Cortex of kidney (tissue), 1 donor: ENCODE data around the gene RGS12.

ENCODE experiments used
- DNase-seq: peaks from one replicate; lab custom pipeline; 2025; lab: John Stamatoyannopoulos, UW

Gene RGS12

DNA sequence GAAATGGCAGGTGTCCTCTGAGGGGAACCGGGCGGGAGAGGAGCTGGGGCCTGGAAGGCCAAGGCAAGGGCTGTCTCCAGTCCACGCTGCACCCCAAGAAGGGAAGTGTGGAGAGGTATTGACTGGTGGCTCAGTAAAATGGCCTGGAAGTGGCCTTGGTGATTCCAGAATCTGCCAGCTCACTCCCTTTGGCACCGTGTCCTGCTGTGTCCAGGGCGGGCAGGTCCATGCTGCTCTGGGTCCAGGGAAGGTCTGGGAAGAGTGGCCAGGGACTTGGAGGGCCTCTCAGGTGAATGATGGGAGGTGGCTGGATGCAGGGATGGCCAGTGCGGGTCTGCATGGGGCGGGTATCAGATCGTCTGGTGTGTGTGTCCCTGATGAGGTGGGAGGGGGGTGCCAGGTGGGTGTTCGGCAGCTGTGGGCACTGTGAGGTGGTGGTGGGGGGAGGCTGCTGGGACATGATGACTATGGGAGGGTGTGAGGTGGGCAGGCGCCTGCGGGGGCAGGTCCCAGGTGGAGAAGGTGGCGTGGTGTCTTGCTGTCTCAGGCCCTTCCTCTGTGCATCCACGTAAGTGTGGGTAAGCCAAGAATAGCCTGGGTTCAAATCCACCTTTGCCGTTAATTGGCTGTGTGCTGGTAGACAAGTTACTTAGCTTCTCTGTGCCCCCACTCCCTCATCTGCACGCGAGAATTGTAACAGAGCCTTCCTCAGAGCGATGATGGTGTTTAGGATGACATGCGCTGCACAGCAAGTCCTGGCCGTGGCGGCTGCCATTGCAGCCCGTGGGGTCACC, 17.7 kb downstream of the RGS12 start:
- DNase-seq: no peak

DNA sequence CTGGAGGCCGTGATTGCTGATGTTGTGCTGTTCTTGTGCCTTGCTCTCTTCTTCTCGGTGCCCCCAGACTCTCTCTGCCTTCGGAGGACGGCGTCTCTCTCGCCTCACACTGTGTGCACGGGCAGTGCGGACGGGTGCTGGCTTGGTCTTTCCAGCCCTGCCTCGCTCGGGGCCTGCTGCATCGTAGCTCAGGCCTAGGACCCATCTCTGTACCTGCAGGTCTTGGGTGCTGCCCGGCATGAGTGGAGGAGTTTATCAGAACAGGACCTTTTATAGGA, 18.2 kb downstream of the RGS12 start:
- DNase-seq: no peak

DNA sequence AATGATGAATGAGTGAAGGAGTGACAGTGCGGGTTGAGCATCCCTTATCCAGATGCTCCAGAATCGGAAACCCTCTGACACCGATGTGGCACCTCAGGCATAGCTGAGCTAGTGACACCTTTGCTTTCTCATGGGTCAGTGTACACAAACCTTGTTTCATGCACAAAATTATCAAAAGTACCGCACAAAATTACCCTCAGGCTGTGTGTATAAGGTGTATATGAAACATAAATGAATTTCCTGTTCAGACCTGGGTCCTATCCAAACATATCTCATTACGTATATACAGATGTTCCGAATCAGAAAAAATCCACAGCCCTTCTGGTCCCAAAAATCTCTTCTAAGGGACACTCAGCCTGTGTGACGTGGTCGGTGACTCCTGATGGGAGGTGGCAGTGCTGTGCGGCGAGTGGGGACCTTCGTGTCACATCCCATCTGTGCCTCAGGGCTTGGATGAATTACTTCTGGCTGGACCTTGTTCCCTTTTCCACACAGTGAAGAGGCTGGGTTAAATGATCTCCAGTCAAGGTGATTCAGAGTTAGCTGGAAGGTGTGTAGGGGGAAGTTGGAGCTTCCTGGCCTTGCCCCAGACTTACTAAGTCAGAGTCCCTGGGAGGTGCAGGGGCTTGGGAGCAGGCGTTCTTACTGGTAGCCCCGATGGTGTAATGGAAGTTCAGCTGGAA, 18.8 kb downstream of the RGS12 start:
- DNase-seq: no peak

DNA sequence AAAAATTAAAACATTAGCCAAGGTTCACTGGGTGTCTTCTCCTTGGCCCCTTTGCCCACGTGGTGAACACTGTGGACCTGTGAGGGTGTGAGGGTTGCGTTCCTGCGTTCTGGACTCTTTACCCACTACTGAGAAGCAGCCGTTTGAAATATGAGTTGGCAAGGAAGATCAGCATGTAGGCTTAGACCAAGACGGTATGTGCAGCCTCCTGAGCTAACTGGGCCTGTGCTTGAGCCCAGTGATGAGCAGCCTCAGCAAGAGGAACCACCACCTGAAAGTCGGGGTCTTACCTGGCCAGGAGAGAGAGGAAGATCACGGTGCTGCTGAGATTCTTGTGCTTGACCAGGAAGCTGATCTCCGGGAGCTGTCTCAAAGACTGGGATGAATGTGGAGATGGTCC, 19.5 kb downstream of the RGS12 start:
- DNase-seq: no peak

DNA sequence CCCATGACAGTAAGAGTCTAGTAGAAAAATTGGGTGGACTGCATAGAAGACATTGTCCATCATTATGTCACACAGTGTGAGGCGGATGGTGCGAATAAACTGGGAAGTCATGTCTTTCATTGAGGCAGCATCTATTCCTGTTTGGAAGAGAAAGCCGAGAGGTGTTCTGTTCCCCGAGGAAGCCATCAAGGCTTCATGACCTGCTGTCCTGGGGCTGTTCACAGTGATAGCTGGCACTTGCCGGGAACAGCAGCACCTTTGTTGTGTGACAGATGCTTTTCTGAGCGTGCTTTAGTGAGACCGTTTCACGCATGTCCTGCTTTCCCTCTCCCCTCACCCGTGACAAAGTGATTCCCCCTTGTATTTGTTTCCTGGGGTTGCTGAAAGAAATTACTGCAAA, 20.3 kb downstream of the RGS12 start:
- DNase-seq: no peak

DNA sequence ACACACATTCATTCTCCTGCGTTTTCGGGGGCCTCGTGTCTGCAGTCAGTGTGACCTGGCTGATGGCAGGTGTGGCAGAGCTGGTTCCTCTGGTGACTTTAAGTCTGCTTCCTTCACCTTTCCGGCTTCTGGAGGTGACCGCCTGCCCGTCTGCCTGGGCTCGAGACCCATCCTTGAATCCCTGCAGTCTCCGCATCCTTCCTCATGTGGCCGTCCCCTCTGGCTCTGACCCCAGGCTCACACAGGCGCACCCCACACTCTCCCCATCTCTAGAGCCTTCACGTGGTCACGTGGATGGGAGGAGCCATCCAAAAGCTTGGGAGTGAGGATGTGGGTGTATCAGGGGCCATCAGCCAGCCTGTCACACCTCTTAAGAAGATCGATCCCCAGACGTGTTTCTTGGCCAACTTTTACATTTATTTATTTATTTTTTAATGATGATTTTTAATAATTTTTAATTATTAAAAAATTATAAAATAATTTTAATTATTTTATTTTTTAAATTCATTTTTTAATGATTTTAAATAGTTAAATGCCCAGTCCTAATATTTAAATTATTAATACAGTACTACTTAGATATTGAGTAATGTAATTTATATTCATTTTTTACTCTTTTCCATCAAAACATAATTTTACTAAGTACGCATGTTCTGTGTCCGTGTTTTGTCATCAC, 20.9 kb downstream of the RGS12 start:
- DNase-seq: no peak

DNA sequence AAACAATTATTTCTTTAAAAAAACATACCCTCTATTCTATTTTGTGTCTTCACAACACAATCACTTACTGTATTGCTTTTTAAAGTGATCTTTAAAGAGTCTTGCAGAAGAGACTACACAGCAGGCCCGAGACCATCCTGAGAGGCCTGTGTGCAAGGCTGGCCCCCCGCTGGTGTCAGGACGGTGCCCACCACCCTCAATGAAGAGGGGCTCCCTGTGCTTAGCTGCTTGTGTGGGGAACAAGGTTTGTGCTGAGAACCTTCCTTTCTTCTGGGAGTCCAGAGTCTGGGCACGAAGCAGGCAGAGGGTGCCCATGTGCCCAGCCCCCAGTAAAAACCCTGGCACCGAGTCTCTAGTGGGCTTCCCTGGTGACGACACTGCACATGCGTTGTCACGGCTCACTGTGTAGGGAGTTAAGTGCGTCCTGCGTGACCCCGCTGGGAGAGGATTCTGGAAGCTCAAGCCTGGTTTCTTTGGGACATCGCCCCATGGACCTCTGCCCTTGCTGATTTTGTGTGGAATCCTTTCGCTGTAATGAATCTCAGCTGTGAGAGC, 22.0 kb downstream of the RGS12 start:
- no peak for DNase-seq

DNA sequence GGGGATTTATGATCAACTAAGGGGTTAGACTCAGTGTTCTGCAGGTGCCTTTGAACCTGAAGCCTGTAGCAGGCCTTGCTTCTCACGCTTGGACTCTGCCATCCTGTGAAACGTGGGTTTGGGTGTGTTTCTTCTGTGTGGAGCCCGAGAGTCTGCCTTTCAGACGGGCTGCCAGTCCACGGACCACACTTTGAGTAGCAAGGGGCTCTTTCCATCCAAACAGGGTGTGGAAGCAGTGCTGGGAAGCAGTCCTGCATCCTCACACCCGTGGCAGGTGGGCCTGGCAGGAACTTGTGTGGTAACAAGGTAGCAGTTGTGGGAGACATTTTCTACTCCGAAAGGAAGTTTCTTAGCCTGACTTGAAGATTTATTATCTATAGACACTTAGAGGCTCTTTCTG, 22.7 kb downstream of the RGS12 start:
- DNase-seq: no peak

DNA sequence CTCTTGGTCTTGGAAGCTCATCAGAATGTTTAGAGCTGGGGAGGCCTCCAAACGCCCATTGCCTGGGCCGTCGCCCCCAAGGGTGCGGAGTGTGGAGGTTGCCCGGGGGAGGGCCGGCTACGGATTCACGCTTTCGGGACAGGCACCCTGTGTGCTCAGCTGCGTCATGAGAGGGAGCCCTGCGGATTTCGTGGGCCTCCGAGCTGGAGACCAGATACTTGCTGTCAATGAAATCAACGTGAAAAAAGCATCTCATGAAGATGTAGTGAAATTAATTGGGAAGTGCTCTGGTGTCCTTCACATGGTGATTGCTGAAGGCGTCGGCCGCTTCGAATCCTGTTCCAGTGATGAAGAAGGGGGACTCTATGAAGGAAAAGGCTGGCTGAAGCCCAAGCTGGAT, 23.3 kb downstream of the RGS12 start:
- DNase-seq: no peak

DNA sequence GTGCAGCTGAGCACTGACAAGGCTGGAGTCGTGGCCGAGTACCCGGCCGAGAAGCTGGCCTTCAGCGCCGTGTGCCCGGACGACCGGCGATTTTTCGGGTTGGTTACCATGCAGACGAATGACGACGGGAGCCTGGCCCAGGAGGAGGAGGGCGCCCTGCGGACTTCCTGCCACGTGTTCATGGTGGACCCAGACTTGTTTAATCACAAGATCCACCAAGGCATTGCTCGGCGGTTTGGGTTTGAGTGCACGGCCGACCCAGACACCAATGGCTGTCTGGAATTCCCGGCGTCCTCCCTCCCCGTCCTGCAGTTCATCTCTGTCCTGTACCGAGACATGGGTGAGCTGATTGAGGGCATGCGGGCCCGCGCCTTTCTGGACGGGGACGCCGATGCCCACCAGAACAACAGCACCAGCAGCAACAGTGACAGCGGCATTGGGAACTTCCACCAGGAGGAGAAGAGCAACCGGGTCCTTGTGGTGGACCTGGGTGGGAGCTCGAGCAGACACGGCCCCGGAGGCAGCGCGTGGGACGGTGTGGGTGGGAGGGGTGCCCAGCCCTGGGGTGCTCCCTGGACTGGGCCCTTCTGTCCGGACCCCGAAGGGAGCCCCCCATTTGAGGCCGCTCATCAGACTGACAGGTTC, 24.3 kb downstream of the RGS12 start:
- DNase-seq: no peak

DNA sequence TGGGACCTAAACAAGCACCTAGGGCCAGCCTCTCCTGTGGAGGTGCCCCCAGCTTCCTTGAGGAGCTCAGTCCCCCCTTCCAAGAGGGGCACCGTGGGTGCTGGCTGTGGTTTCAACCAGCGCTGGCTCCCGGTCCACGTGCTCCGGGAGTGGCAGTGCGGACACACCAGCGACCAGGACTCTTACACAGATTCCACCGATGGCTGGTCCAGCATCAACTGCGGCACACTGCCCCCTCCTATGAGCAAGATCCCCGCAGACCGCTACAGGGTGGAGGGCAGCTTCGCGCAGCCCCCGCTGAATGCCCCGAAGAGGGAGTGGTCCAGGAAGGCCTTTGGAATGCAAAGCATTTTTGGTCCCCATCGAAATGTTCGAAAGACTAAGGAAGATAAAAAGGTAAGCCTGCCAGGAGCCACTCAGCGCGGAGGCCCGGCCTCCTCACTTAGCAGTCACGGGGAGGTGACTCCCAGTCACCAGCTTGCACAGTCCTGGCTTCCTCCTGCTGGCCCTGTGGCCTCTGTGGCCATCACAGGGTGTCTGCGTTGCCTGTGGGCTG, 24.9 kb downstream of the RGS12 start:
- no peak for DNase-seq

DNA sequence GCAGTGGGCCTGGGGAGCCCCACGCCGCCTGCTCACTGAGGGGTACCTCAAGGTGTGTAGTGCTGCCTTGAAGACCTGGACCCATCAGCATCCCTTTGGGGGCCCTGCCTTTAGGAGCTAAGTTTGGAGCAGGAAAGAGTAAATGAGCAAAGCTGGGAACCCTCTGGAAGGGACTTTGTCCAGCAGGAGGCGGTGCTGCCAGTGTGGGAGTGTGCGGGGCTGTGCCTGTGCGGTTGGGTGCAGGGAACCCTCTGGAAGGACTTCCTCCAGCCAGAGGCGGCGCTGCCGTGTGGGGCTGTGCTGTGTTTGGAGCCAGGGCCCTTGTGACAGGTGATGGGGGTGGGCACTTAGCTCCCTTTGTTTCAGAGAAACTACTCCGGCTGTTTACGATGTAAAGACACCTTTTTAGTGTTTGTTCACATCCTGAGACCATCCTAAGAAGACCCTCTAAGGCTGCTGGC, 25.8 kb downstream of the RGS12 start:
- DNase-seq: no peak

DNA sequence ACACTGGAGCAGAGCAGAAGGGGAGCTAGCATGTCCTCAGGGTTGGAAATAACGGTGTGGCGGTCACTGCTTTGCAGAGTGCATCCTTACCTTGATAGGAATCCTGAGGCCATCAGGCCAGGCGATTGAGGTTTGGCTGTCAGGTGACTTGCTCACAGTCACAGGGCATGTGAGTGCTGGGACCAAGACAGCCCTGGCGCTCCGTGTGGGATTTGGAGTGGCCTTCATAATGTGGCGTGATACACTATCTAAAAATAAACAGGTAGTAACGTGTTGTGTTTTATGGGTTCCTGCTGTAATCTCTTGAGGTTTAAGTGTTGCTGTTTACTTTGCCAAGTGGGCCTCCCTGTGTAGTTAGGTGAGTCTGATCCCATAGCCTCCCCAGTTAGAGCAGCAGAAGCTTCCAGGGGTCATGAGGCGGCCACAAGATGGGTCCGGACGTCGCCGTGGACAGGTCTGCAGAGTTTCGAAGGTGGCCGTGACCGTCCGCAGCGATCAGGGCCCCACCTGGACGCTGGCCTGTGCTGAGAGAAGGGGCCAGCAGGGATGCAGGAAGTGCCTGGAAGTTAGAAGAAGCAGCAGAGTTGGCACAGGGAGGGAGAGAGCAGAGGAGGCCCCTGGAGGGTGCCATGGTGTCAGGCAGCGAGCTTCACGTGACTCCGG, 27.7 kb downstream of the RGS12 start:
- DNase-seq: no peak

DNA sequence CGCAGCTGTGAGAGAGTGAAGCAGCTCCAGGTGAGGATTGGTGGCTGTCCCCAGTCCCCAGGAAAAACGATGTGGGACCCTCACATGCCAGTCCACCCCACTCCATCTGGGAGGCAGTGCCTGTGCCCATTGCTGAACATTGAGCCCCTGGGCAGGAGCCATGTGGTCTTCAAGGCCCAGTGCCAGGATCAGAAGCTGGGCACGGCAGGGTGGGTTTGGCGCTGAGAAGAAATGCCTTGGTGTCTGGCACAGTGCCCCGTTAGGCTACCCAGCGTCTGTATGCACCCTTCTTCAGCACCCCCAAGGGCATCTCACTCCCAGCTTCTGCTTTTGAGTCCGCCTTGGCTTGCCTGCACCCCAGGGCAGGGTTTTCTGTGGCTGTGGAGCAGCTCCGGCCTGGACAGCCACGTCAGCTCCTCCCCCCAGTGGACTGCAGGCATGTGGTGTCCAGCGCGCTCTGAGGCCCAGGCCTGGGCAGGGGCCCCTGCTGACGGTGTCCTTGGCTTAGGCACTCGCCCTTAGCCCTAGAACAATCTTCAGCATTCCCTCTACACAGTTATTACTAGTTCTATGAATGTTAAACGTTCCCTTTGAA, 28.6 kb downstream of the RGS12 start:
- DNase-seq: no peak

DNA sequence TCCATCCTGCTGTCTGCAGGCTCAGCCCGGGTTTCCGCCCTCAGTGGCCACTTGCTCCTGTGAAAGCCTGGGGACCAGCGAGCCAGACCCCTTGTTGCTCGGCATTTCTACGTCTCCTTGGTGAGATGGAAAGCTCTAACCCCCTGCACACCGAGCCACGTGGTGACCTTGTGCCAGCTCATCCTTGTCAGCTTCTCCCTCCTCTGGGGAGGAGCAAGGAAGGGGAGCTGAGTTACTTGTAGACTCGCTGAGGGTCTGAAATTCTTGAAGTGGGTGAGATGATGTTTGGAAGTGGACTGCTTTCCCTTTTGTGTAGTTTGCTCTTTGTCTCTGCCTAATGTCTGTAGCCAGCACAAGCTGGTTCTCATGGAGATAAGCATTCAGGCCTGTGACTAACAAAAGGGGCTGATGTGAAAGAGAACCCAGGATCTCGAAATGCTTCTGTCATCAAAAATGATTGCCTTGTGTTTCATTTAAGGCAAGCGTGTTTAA, 29.3 kb downstream of the RGS12 start:
- no peak for DNase-seq

DNA sequence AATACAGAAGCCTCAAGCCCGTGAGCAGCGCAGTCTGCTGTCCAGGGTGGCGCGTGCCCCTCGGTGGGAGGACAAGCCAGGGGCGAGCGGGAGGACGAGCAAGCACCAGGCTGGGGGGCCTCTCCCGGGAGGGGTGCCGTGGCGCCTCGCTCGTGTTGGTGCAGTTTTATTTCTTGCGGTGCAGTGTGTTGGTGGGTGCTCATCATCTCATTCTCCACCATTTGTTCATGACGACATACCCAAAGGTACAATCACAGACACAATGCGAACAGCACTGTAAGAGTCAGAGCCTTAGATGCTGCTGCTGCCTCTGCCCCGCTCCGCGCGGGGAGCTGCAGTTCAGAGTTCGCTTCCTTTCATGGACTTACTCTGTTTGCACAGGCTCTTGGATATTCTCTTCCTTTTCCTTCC, 30.3 kb downstream of the RGS12 start:
- DNase-seq: no peak

DNA sequence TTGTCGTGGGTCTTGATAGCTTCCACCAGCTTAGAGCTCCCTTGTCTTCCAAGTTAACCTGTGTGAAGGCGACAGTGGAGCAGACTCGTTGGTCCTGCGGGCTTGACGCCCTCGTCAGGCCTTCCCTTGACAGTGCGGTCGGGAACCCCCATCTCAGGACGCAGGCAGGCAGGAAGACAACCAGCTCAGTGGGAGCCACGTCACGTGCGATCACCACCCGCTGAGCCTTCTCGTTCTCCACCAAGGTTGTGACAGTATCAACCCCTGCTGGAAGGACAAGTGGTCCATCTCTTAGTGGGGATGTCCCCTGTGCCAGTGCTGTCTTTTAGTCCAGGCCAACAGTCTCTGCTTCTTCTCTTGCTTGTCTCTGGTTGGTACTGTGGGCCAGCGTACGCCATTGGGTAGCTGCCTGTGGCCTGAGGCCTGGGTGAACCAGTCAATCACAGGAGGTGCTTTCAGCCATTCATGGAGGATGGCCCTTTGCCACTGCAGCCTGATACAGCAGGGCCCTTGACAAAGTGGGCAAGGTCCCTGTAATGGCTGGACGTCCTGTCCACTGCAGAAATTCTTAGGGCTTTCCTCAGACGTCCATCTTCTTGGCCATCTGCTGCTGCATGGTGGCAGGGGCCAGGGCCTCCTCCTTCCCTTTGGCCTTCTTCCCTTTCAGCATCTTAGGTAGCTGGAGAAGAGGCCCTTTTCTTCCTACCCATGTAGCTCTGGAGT, 31.4 kb downstream of the RGS12 start:
- DNase-seq: no peak

DNA sequence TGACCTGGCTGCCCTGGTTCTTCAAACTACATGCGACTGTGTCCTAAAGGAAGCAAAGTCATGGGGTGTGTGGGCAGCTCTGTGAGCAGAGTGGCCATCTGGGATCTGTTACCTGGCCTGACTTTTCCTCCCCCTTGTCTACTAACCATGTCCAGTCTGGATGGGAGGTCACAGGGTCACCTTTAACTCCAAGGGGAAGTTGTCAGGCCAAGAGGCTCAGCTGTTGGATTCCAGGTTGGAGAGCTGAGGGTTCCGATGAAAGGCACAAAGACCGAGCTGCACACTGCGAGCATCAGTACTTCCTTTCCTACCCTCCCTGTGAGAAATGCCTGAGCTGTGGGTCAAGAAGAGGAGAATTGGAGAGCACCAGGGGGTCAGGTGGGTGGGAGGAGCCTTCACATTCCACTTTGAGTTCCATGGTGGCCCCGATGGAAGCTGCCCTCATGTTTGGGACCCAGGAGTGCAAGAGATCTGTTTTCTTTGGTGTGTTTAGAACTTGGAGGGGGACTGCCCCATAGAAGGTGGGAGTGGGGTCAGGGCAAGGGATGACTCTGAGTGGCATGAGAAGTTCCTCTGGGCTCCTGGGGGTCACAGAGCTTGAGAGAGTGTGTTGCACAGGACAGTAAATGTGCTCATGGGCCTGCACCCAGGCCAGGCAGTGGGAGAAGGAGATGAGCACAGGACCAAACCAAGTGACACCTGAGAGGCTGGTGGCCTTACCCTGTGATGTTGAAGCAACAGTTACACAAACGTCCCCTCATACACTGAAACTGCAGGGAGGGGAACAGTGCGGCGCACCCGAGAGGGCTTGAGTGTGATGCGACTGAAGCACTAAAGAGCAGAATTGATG, 36.2 kb downstream of the RGS12 start:
- no peak for DNase-seq

DNA sequence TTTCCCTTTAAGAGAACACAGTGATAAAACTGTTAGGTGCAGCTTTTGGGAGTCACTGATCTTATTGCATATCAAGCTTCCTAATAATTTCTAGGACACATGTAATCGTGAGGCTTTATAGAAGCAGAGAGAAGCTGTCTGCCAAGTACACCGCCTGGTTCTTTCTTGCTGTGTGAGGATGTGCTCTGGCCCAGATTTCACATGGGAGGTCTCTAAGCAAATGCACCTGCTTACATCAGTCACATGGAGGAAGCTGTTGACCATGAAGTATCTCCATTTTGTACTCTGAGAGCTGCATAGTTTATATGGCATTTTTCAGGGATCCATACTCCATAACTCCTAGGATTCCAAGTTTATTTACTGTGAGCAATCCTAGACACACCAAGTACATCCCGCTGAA, 37.1 kb downstream of the RGS12 start:
- DNase-seq: no peak
